Fibroblast of villous mesenchyme (primary cell): ENCODE data around the gene TBRG1. TPM values are rescaled to one million over a fixed set of nuclear protein-coding genes. Genes with fewer than 3 reads are reported as not detected.

Source experiments
- DNase-seq: peaks from one replicate; pipeline ENCODE4 v3.0.0-alpha.2; 2010; ENCODE audit warnings: low read depth
- H3K4me3 ChIP-seq: 2 replicates; pipeline ENCODE4 v1.5.1; 2011; ENCODE audit warnings: low read depth, mild to moderate bottlenecking, low read length
- CTCF ChIP-seq: IDR thresholded peaks from 2 replicates; pipeline ENCODE4 v1.5.1; 2012; ENCODE audit warnings: low read depth, mild to moderate bottlenecking, low read length; ENCODE audit not compliant: insufficient read depth
- small RNA-seq: library from RNA; depleted of rRNA; stranded (forward); fragments of <200 nt; gene quantifications from one replicate; pipeline ENCODE3, GENCODE V24; 2012
- total RNA-seq: library from RNA; depleted of rRNA; stranded (reverse); fragments of >200 nt; gene quantifications from 2 replicates; pipeline ENCODE4 v1.2.3, GENCODE V29; 2012

Gene TBRG1
- total RNA-seq, 1 donor = 24.2 TPM

- TF ChIP-seq CTCF = no peak
- no peak overlapping the region for H3K4me3 ChIP-seq
- DNase-seq = peak; percentile 79
These were observed 53.7 kb downstream of the TBRG1 start for GRCh38 chr11:124676386-124676785.

GRCh38 chr11:124678416-124678815 lies 55.8 kb downstream of the TBRG1 start:
- H3K4me3 ChIP-seq = no peak overlapping the region
- DNase-seq = no peak
- no peak for TF ChIP-seq CTCF

GRCh38 chr11:124681421-124681820 lies 58.8 kb downstream of the TBRG1 start:
- no peak for TF ChIP-seq CTCF
- no peak overlapping the region for H3K4me3 ChIP-seq
- no peak for DNase-seq

- no peak overlapping the region for H3K4me3 ChIP-seq
- no peak for DNase-seq
- TF ChIP-seq CTCF = no peak
These were observed 59.8 kb downstream of the TBRG1 start for GRCh38 chr11:124682443-124682842.

Small RNA genes lying within 50 kb of the gene (small RNA-seq; reads per million reads assigned to genes)
- gene RNA5SP352 = not detected

Other genes starting within 250 kb of the TBRG1 start
- gene OR8B2, start 238.4 kb upstream of the TBRG1 start, total RNA-seq = not detected in 2 replicates
- gene OR8B3, start 223.8 kb upstream of the TBRG1 start, total RNA-seq = not detected in 2 replicates
- not detected in 2 replicates for gene OR8B4, start 198.0 kb upstream of the TBRG1 start, total RNA-seq
- gene OR8B8, start 177.2 kb upstream of the TBRG1 start, total RNA-seq = not detected in 2 replicates
- not detected in 2 replicates for gene OR8B12, start 79.2 kb upstream of the TBRG1 start, total RNA-seq
- gene OR8A1, start 52.9 kb upstream of the TBRG1 start, total RNA-seq = under 0.01 TPM in 1 of 2 replicates, not detected in the other
- gene PANX3, start 11.4 kb upstream of the TBRG1 start, total RNA-seq = under 0.01 TPM in 1 of 2 replicates, not detected in the other
- gene SIAE, start 50.9 kb downstream of the TBRG1 start, total RNA-seq = 6.4 and 9.5 TPM in 2 replicates
- 12.1 and 13.5 TPM in 2 replicates for gene SPA17, start 51.0 kb downstream of the TBRG1 start, total RNA-seq
- 0.43 and 1.6 TPM in 2 replicates for gene NRGN, start 117.1 kb downstream of the TBRG1 start, total RNA-seq
- gene VSIG2, start 129.4 kb downstream of the TBRG1 start, total RNA-seq = under 0.01 TPM in 1 of 2 replicates, not detected in the other
- 0.43 and 0.97 TPM in 2 replicates for gene ESAM, start 139.4 kb downstream of the TBRG1 start, total RNA-seq
- 11.2 and 13.5 TPM in 2 replicates for gene MSANTD2, start 177.5 kb downstream of the TBRG1 start, total RNA-seq
- gene ROBO3, start 242.6 kb downstream of the TBRG1 start, total RNA-seq = 6.5 and 18.7 TPM in 2 replicates